Fibroblast of the conjunctiva (primary cell): ENCODE measurements around the gene SLX4IP.

ENCODE experiments used
- DNase-seq: peaks from one replicate; pipeline ENCODE4 v3.0.0-alpha.2; 2010; ENCODE audit warnings: low read depth

Gene SLX4IP

DNA sequence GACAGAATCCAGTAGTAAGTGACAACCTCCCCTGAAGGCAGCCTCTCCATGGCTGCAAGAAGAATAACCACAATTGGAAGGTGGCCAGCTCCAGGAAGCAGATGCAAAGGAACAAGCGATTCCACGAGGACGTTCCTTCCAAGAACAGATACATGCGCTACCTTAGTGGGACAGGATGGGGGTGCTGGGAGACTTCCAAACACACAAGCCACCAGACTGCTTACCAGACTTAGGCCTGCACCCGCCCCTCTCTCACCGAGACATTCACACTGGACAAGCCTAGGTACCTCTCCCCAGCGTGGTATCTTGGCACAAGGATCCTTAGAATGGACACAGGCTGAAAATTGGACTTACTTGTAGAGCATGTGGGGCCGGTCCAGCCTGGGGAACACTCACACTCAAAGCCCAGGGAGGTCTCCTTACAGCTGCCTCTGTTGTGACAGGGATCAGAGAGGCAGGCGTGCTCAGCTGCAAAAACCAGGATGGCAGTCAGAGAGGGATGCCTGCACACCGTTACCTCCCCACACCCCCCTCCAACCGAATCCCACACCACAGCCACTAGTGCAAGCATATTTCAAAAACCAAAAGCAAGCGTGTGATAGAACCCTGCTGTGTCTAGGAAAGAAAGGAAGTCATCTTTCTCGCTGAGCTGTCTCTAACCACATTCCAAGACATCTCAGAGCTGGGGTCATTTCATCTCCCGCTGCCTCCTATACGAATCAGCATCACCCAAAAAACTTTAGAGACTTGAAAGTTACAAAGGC is 216.3 kb downstream of the SLX4IP start:
- DNase-seq: no peak

DNA sequence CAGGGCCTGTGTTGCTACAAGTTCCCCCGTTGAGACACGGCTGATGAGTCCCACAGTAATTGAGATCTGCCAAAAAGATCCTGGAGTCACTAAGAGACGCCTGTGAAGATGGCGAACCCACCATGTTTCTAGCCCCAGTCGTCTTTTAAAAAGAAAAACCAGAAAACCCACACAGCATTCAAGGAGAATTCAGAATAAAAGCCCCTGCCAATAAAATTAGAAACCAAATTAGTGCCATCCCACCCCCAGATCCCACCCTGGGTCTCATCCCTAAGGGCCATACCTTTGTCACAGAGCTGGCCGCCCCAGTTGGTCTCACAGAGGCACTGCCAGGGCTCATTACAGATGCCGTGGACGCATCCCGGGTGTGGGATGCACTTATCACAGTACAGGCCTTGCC is 217.1 kb downstream of the SLX4IP start:
- DNase-seq: no peak

DNA sequence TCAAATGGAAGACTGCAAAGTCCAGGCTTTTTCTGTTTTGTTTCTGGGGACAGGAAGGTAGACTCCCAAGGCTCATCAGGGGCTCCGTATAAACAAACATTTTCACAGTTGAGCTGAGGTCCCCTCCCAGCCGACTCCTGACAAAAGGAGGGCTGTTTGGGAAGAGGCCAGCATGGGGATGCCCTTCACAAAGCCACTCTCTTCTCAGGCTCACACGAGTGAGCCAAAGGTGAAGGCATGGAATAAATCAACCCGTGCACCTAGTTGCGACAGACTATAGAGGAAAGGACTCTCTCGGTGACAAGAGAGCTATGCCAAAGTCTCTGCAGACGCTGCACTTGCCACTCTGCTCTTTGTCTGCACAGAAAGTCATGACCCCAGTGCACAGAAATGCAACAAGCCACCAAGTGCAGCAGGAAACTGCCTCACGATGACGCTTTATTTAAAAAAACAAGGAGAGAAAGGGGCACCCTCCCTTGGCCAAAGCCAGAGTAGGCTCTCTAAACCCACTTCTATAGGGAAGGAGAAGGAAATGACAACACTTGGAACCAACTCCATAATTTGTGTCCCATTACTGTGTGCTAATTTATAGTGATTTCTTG is 217.7 kb downstream of the SLX4IP start:
- DNase-seq: no peak

DNA sequence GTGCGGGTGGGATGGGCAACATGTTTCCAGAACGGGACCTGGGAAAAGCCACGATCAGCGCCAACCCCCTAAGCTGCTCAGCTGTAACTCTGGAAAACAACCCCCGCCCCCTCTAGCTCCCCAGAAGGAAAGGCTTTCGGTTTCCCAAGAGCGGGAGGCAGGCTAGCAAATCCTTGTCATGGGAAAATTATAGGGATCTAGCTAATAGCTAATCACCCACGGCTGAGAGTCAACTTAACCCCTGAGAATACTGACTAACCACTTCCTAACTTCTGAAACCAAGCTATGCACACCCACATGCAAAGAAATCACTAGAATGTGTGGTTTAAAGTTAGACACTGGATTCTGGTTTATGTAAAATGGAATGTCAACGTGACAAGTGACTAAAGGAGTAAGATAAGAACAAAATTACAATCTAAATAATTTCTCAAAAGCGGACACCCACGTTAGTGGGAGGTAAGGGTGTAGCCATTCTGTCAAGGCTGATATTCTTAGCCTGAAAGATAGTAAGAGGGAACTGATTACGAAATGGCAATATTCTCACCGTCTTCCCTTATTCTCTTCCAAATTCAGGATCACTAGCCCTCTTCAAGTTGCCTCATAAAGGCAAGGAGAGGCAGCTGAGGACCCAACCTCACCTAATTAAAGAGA is 218.6 kb downstream of the SLX4IP start:
- DNase-seq: no peak

DNA sequence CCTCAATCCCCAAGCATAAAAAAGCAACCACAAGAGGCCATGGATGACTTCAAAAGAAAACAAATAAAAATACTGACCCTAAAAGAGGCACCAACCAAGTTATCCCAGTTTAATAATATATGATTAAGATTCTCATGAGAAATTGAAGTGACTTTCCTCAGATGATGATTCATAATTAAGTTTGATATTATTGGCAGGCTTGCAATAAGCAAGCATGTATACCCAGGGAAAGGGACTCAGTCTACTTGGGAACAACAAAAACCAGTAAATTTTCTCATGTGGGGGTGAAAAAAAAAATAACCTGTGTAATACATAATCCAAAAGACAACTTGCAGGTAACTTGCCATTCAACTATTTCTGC is 219.1 kb downstream of the SLX4IP start:
- no peak for DNase-seq

DNA sequence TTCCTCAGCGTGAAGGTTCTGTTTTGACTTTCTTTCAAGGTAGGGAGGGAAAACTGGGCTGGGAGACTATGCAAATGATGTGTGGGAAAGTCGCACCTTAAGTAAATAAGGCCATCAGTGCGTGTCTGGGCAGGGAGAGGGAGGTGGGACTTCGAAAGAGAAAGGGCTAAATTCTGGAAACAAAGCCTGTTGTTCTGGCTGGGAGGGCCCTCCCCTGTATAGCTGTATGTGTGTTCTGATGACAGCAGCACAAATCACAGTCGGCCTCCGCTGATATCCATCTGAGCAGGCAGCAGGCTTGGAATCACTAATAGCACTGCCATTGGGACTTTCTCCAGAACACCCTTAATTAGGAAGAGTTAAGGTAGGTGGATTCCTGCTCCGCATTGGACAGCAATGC is 219.5 kb downstream of the SLX4IP start:
- no peak for DNase-seq

DNA sequence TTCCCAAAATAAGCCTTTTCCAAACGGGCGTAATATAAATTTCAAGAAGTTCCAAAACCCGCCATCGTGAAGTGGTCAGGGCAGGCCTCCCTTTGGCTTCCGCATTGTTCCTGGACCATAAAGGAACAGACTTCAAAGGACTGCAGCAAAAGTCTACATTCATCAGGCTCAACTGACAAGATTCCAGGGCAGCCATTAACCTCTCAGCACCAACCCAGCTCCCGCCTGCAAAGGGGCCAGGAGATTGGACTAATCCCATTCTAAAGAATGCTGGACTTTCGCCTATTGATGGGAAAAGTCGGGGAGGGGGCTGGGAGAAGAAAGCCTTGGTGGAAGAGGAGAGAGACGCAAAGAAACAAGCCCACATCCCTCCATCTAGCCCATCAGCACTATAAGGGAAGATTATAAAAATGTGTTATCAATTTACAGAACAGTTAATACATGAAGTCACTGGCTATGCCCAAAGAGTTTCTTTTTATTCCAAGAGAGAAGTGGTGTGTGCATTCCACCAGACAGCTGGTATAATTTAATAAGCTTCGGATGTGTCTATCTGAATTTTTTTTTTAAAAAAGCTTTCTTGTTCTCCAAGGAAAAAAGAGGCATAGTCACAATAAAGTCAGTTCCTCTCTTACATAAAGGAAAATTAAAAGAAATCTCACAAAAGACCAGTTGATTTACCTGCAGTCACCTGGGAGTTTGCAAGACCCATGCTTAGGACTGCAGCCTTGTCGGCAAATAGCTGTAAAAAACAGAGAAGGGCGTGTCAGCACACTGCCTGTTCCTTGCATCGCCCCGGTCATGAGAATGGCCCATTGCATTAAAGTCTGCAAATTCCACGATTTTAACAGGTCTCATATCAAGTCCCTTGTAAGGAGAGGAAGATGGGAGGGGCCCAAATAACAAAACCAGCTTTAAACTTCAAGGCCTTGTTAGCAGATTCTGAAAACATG is 220.9 kb downstream of the SLX4IP start:
- DNase-seq: no peak

DNA sequence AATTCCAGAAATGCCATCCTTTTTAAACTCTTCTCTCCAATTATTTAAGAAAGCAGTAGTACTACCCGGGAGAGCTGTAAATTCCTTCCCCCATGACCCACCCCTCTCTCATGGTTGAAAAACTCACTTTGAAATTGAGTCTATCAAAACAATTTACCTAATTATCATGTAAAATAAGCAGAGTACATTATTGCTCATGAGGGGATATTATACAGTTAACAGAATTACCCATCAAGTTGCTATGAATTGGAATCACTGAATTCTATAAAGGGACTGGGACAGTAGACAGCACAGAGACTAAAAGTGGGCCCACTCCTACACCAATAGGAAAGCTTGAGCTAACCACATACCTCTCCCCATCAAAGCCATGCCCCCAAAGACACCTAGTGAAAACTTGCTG is 222.3 kb downstream of the SLX4IP start:
- no peak for DNase-seq

DNA sequence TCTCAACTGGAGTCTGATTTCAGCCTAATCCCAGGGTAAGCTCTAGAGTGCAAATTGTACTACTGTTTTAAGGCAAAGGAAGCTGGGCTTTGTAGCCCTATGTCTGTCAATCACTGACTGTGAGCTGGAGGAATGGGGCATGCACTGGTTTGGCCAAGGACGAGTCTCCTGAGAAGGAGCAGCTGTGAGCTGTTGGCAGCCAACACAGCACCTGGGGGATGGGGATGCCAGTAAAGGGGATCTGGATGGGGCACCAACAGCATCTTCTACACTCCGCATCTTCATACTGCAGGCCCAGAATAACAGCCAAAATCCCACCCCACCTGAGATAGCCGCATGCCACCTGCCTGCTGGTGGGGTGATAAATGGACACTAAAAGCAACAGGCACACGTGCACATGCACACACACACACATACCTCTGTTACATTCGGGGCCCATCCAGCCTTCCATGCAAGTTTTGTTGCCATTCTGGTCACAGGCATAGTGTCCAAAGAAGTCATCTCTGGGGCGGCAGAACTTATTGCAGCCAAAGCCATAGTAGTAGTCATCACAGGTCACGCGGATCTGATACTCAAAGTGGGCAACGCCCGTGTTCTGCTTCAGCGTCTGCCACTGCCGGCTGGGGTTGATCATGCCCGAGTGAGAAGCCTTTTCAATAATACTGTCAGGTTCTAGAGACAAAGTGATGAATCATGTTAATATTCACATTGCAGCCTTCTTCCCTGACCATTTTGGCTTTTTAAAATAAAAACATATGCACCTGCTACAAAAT is 223.1 kb downstream of the SLX4IP start:
- no peak for DNase-seq

DNA sequence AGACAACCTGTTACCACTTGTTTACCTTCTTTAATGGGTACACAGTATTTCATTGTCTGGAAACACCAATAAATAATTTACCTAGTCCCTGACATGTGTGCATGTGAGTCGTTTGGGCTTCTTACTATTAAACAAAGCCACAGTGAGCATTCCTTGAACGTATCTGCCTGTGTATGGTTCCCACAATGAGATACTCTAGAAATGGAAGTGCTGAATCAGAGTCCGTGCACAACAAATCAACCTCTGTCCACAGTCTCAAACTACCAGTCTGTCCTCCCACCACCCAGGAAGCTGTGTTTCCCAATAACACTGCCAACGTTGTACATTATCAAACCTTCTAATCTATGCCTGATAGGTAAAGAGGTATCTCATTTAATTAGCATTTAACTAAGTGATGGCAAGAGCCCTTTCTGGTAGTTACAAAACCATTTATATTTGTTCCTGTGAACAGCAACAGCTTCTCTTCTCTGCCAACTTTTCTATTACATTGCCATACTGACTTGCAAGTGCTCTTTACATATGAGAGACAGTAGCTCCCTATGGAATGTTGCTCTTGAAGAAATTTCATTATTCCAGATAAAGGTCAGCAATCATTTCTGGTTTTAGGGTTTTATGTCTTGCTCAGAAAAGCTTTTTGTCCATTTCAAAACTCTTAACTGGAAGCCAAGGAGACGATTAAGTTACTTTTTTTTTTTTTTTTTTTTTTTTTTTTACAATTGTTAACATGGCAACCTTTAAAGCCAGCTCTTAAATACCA is 223.9 kb downstream of the SLX4IP start:
- DNase-seq: no peak

DNA sequence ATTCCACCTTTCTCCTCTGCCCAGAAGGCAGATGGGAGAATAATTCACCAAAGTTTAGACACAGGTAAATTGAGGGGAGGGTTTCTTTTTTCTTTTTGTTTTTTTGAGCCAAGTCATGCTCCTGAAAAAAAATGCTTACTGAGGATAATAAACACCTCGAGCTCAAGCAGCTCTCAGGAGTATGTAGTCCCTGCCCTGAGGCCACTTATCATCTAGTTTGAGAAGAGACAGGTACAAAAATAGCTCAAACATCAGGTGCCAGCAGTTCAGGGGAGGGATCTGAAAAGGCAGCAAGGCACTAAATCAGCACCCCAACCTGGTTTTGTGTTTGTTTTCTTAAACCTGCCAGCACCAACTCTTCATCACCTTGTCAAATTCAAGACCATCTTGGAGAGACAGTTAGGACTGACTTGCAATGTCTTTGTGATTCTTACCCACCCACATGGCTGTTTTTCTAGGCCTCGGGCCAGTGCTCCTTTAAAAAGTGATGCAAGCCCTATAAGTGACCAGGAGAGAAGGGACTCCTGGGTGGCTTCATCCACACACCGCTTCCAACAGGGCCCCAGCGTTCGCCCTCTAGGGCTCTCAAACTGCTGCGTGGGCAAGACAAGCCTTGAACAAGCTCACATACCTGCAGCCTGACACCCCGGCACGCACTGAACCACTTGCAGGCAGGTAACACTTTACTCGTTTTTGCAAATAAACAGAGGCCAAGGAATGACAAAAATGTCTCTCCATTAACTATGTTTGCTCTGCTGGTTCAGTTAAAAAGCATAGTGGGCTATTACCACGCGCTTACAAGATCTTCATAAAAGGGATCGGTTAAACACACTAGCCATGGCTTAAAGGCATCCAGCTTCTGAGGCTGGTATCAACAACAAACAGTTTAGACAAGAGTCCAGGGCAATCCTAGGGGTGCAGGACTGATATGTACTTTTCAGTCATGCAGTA is 224.8 kb downstream of the SLX4IP start:
- no peak for DNase-seq

DNA sequence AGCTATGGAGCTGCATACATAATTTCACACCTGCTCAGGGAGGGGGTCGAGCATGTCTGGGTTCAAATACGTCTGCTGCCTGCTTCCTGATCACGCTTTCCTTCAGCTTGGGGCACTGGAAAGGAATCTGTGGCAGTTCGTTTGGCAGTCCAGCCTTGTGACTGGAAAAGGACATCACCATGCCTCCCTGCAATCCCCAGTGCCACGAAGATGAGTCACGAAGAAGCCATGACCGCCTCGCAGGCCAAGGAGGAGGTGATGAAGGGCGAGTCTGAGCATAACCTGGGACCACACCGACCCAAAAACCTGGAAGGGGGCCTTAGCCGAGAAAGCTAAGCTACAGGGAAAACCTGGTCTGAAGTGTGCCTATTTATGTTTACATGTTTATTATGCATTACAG is 225.6 kb downstream of the SLX4IP start:
- no peak for DNase-seq

DNA sequence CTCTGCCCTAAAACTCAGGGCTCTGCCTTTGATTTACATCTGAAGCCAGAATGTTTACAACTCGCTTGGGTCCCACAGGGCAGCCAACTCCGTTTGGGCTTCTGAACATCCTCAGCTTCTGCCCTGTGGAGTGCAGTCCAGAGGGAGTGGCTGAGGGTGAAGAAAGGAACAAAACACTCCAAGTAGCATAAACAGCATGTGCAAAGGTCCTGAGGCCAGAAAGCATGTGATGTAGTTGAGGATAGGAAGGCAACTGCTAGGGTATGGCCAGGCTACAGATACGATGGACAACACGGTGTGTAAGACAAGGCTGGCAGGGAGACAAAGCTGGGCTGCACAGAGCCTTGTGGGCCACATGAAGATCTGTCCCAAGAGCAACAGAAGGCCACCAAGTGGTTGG is 226.2 kb downstream of the SLX4IP start:
- DNase-seq: no peak

DNA sequence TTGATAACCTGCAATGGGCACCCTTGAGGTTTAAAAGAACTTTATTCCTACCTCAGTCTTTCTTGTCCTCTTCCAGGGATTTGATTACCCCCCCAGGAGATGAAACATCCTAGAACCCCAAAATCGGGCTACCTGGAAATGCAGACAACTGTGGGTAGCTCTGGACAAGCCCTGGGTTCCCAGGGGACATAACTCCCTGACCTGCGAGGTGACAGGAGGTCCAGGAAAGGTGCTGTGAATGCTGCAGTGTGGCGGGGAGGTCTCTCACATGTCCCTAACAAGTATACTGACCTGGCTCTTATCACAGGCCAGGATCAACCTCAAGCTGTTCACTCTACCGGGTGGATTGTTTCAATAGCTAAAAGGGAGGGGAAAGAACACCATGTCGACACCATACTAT is 227.0 kb downstream of the SLX4IP start:
- DNase-seq: no peak

DNA sequence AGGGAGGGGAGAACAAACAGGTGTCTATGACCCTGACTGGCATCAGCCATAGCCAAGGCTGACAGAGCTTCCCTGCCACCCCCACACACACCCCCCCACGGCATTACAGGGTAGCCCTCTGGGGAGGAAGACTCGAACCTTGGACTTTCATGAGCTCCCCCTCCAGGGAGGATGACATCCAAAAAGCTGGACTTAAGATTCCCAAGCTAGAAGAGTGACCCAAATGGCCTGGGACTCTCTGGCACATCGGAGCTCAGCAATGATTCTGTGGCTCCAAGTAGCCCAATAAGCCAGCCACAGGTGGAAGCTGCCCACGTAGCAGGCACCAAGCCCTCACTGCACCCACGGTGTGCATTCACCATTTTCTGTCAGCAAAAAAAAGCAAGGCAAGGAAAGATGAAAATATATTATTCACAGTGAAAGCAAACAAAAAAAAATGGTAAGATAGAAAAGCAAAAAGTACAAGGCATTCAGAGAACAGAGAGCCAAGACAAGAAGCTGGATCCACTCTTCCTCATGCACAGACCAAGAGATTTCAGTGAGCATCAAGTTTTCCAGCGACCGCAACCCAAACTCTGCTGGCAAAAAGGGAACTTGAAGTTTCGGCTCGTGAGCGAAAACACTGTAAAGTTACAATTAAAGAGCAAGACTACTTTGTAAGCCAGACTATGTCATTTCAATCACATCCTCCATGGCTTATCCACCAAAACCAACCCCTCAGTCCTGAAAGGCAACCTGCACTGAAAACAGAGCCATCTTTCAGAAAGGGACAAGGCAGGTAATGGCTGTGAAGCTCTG is 227.8 kb downstream of the SLX4IP start:
- DNase-seq: no peak

DNA sequence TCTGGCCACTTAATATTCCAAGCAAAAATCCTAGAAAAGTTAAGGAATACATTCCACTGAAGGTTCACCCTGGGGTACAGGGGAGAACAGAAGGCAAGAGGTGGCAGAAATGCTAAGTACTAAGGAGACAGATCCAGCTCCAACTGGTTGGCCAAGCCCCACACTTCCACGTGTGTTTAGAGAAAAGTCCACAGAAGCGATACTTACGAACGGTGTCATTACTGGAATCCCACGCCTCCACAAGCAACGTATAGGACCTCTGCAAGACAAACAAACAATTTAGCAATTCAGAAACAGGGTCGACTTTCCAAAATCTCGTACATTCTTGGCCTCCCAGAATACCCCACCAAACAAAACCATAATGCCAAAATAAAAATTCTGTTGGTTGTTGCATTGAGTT is 228.7 kb downstream of the SLX4IP start:
- no peak for DNase-seq

DNA sequence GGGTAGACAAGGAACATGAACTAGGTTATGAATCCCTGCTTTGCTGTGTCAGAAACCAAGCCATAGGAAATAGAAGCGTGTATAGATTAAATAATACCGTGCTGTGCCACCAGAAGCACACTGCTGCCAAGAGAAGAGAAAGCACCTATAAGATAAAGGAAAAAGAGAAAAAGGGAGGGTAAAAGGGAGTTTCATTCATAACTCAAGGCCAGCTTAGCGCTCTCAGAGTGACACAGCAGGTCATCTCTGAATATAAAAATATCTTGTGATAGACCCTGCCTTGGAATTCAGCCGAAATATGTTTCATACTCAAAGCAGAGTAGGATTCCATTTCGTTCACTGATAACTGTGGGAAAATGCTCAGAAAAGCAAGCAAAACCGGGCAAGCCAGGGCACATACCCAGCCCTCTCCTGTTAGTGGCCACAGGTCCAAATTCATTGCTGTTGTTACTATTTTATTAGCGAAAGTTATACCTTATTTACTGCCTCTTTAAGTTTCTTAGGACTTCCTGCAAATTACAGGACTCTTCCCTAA is 230.0 kb downstream of the SLX4IP start:
- no peak for DNase-seq

DNA sequence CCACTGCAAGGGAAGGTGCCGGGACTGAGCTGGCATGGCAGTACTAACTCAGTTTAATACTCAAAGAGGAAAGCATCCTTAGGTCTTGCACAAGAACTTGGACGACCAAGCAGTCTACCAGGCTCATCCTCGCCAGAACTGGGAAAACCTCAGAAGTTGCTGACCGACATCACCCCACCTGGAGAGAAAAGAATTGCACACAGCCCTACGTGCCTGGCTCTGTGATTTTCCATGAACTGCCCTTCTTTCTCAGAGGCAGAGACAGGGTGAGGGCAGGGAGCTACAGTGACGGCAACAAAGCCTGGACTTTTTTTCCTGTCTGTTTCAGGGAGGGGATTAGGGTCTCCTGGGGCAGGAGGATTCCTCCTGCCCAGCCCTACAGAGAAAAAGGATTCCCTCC is 230.7 kb downstream of the SLX4IP start:
- DNase-seq: no peak
